ENCODE measurements around the gene CFL2. TPM values are rescaled to one million over a fixed set of nuclear protein-coding genes. Genes with fewer than 3 reads are reported as not detected.
A peak's percentile ranks its signal among the peaks of the same experiment; 100 is the strongest.
"Not testable (repeated sequence)": the region's sequence is repeated elsewhere in the genome, so short reads cannot be mapped to it uniquely, and the experiment has no call there.

Gene CFL2
- total and polyA plus RNA-seq, 3 experiments from 2014 or later, result 8.4 to 10.2 (median 10.0) TPM

DNA sequence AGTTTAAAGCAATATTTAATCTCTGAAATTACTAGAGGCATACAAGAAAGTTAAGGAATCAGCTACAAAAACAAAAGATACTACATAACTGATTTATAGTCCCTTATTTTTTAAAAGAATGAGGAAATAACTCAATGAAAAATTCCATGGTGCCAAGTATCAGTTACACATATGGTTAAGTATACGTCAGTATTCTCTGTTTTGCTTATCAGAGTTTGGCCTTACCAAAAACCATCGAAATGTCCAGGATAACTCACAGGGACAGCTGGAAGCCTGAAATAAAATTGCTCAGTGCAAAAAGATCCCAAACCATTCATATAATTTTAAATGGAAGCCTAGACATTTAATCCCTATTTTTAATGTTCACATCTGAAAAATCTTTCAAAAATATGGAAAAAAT, 3.6 kb downstream of the CFL2 start:
- Mint-ChIP-seq H3K27ac (peak overlapping the region in 1 of 8 donors; percentile 23), H3K36me3 (peaks cover 0 to 18% (median 2%) of the 10 kb centered on the region in 3 donors), H3K27me3 (no peaks in the 10 kb centered on the region), H3K4me3 (no peak overlapping the region), H3K9me3 (no peaks in the 10 kb centered on the region), H3K4me1 (peaks cover 22 to 33% (median 30%) of the 10 kb centered on the region in 3 donors)
- Histone ChIP-seq H3K27ac (ENCODE audit: low read depth, low read length) (no peak overlapping the region), H3K36me3 (ENCODE audit: insufficient read depth, low read length) (no peaks in the 10 kb centered on the region), H3K27me3 (ENCODE audit: insufficient read depth, low read length, poor library complexity, severe bottlenecking) (no peaks in the 10 kb centered on the region), H3K4me3 (ENCODE audit: low read length) (no peak overlapping the region), H3K9me3 (ENCODE audit: low read length) (no peaks in the 10 kb centered on the region), H3K4me1 (ENCODE audit: insufficient read depth, low read length) (peaks cover 6% of the 10 kb centered on the region)
- ChIA-PET CTCF (interaction anchor here (2.8 kb wide), 1 partner anchor 13 kb away, joined by 9 read pairs; no protein-coding TSS in a partner anchor), POLR2A (no interaction called here)
- DNase-seq, result no peak

DNA sequence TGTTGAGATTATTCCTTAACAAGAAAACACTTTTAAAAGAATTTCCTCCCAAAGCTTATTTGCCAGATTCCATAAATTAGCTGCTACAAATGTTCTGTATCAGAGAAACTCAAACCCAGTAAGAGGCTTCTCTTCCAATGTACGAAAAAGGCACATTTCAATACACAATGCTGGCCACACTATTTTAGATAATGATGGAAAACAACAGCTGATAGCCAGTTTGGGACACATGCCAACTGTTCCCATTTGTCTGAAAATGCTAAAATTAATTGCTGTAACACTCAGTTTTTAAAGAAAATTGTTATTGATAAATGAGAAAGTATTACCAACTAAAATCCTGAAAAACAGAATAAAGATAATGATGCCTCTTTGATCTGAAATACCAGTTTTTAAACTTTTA, 4.4 kb downstream of the CFL2 start:
- H3K4me3 ChIP-seq (ENCODE audit: low read length), result no peak overlapping the region
- no peaks in the 10 kb centered on the region for H3K9me3 ChIP-seq (ENCODE audit: low read length)
- peaks cover 18 to 25% (median 25%) of the 10 kb centered on the region in 3 donors for H3K4me1 Mint-ChIP-seq
- peaks cover 0 to 18% (median 2%) of the 10 kb centered on the region in 3 donors for H3K36me3 Mint-ChIP-seq
- CTCF ChIA-PET, result interaction anchor here (0.6 to 2.8 kb wide), 3 partner anchors 10 to 53 kb away, joined by 3 to 9 read pairs (median 5); no protein-coding TSS in a partner anchor
- POLR2A ChIA-PET, result no interaction called here
- H3K9me3 Mint-ChIP-seq, result no peaks in the 10 kb centered on the region
- H3K27ac Mint-ChIP-seq, result no peak overlapping the region
- H3K27me3 ChIP-seq (ENCODE audit: insufficient read depth, low read length, poor library complexity, severe bottlenecking), result no peaks in the 10 kb centered on the region
- H3K27ac ChIP-seq (ENCODE audit: low read depth, low read length), result no peak overlapping the region
- H3K27me3 Mint-ChIP-seq, result no peaks in the 10 kb centered on the region
- H3K4me3 Mint-ChIP-seq, result no peak overlapping the region
- no peaks in the 10 kb centered on the region for H3K36me3 ChIP-seq (ENCODE audit: insufficient read depth, low read length)
- H3K4me1 ChIP-seq (ENCODE audit: insufficient read depth, low read length), result peaks cover 6% of the 10 kb centered on the region
- DNase-seq, result no peak

DNA sequence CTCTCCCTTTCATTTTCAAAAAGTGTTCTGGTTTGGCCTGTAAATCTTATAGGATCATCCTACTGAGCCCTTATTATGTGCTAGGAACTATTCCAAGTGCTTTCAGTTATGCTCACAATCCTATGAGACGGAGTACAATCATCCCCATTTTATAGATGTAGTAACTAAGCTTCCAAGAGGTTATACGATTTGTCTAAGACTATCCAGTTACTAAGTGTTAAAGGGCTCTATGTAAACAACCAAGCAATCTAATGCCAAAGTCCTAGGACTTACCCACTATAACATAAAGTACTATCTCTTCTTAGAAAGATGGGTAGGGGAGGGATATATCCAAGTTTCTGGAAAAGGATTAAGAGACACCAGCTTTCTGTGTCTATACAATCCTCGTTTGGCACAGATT, 6.7 kb downstream of the CFL2 start:
- H3K27me3 Mint-ChIP-seq, result no peaks in the 10 kb centered on the region
- no peak overlapping the region for H3K4me3 ChIP-seq (ENCODE audit: low read length)
- ChIA-PET POLR2A (no interaction called here), CTCF (interaction anchor here (0.9 kb wide), 1 partner anchor 35 kb away, joined by 4 read pairs; no protein-coding TSS in a partner anchor)
- H3K36me3 Mint-ChIP-seq, result peaks cover 0 to 10% (median 2%) of the 10 kb centered on the region in 3 donors
- DNase-seq, result no peak
- H3K4me3 Mint-ChIP-seq, result no peak overlapping the region
- no peaks in the 10 kb centered on the region for H3K9me3 Mint-ChIP-seq
- no peaks in the 10 kb centered on the region for H3K4me1 ChIP-seq (ENCODE audit: insufficient read depth, low read length)
- peaks cover 6 to 11% (median 9%) of the 10 kb centered on the region in 3 donors for H3K4me1 Mint-ChIP-seq
- H3K27me3 ChIP-seq (ENCODE audit: insufficient read depth, low read length, poor library complexity, severe bottlenecking), result no peaks in the 10 kb centered on the region
- no peaks in the 10 kb centered on the region for H3K36me3 ChIP-seq (ENCODE audit: insufficient read depth, low read length)
- peak overlapping the region in 1 of 8 donors; percentile 17 for H3K27ac Mint-ChIP-seq
- no peak overlapping the region for H3K27ac ChIP-seq (ENCODE audit: low read depth, low read length)
- H3K9me3 ChIP-seq (ENCODE audit: low read length), result no peaks in the 10 kb centered on the region

DNA sequence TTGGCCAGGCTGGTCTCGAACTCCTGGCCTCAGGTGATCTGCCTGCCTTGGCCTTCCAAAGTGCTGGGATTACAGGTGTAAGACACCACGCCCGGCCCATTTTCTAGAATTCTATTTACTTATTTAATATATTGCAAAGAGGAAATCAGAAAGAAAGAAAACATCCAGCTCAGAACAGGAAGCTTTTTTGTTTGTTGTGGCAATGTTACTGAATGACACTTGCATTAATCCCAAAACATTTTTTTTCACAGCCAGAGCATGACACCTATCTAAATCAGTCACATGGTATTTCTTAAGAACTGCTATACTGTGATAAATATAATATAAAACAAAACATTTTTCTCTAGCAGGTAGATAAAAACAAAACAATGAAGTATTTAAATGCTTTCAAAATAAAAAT, 12.6 kb downstream of the CFL2 start:
- no peak overlapping the region for H3K27ac ChIP-seq (ENCODE audit: low read depth, low read length)
- Mint-ChIP-seq H3K27ac (no peak overlapping the region), H3K4me3 (no peak overlapping the region), H3K9me3 (no peaks in the 10 kb centered on the region), H3K27me3 (no peaks in the 10 kb centered on the region), H3K4me1 (no peaks in the 10 kb centered on the region), H3K36me3 (no peaks in the 10 kb centered on the region)
- POLR2A ChIA-PET, result interaction anchor here (0.7 to 1.5 kb wide), 2 partner anchors 9 to 13 kb away, joined by 3 to 11 read pairs; partner anchors contain the start of gene CFL2
- DNase-seq, result no peak
- H3K27me3 ChIP-seq (ENCODE audit: insufficient read depth, low read length, poor library complexity, severe bottlenecking), result no peaks in the 10 kb centered on the region
- H3K9me3 ChIP-seq (ENCODE audit: low read length), result no peaks in the 10 kb centered on the region
- H3K36me3 ChIP-seq (ENCODE audit: insufficient read depth, low read length), result no peaks in the 10 kb centered on the region
- CTCF ChIA-PET, result interaction anchor here (0.9 kb wide), 1 partner anchor 21 kb away, joined by 3 read pairs; no protein-coding TSS in a partner anchor
- no peaks in the 10 kb centered on the region for H3K4me1 ChIP-seq (ENCODE audit: insufficient read depth, low read length)
- H3K4me3 ChIP-seq (ENCODE audit: low read length), result no peak overlapping the region

DNA sequence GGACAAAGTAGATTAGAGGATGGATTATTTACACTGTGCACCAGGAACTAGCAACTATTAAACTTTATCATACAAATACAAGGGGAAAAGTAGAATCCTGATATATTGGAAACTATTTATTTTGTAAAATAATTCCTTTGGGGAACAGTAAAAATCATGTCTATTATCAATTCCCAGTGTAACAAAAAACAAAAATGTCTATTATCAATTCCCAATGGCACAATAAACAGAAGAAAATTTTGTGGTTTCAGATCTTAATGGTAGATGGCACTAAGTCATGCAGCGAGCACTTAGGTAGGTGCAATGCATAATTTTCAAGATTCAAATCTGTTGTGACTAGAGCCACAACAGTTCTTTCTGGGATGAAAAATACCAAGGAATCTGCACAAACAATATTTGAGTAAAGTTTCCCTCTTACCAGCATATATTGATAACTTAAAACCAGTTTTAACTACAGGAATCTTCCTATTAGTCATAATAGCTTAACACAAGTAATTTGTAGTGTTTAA, 13.7 kb downstream of the CFL2 start:
- CTCF ChIA-PET, result interaction anchor here (0.7 to 1.6 kb wide), 2 partner anchors 28 to 38 kb away, joined by 3 read pairs; no protein-coding TSS in a partner anchor

DNA sequence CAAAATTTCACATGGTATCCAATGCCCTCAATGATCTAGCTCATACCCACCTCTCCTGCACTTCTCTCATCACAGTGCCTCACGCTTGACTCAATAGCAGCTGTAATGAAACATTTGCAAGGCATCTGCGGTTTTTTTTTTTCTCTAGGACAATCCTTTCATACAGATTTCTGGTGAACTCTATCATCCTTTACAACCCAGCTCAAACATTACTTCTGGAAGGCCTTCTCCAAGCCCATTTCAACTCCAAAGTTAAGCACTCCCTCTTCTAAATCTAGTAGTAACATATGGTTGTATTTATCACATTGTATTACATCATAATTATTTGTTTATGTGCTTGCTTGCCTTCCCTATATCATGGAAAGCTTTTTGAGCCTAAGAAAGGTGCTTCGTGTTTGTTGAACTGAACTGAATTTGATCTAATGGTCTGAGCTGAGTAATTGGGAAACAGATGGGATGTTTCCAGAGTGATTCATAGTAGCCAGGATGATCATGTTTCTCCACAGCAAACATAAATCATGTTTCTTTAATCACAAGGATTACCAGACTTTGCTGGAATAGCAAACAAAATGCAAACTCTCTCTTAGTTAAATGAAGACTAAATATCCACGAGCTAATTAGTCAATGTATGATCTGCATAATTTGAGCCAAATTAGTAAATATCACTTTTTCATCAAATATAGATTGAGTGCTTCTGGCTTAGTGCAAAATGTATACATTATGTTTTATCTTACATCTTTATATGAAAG, 14.3 kb downstream of the CFL2 start:
- Histone ChIP-seq H3K36me3 (ENCODE audit: insufficient read depth, low read length) (no peaks in the 10 kb centered on the region), H3K4me3 (ENCODE audit: low read length) (no peak overlapping the region), H3K4me1 (ENCODE audit: insufficient read depth, low read length) (no peaks in the 10 kb centered on the region), H3K27ac (ENCODE audit: low read depth, low read length) (no peak overlapping the region), H3K9me3 (ENCODE audit: low read length) (no peaks in the 10 kb centered on the region), H3K27me3 (ENCODE audit: insufficient read depth, low read length, poor library complexity, severe bottlenecking) (no peaks in the 10 kb centered on the region)
- DNase-seq, result no peak
- Mint-ChIP-seq H3K27ac (no peak overlapping the region), H3K9me3 (no peaks in the 10 kb centered on the region), H3K4me3 (no peak overlapping the region), H3K4me1 (no peaks in the 10 kb centered on the region), H3K27me3 (no peaks in the 10 kb centered on the region), H3K36me3 (no peaks in the 10 kb centered on the region)
- POLR2A ChIA-PET, result no interaction called here
- CTCF ChIA-PET, result interaction anchor here (1.6 kb wide), 1 partner anchor 27 kb away, joined by 3 read pairs; no protein-coding TSS in a partner anchor

More for the DNA sequence above, 13.7 kb downstream of the CFL2 start:
- POLR2A ChIA-PET, result no interaction called here
- no peaks in the 10 kb centered on the region for H3K27me3 ChIP-seq (ENCODE audit: insufficient read depth, low read length, poor library complexity, severe bottlenecking)
- H3K36me3 ChIP-seq (ENCODE audit: insufficient read depth, low read length), result no peaks in the 10 kb centered on the region
- H3K27me3 Mint-ChIP-seq, result no peaks in the 10 kb centered on the region
- H3K9me3 ChIP-seq (ENCODE audit: low read length), result no peaks in the 10 kb centered on the region
- H3K4me3 Mint-ChIP-seq, result no peak overlapping the region
- H3K9me3 Mint-ChIP-seq, result no peaks in the 10 kb centered on the region
- no peaks in the 10 kb centered on the region for H3K4me1 Mint-ChIP-seq
- H3K36me3 Mint-ChIP-seq, result no peaks in the 10 kb centered on the region
- no peak overlapping the region for H3K27ac Mint-ChIP-seq
- H3K4me3 ChIP-seq (ENCODE audit: low read length), result no peak overlapping the region
- no peak for DNase-seq
- no peak overlapping the region for H3K27ac ChIP-seq (ENCODE audit: low read depth, low read length)
- no peaks in the 10 kb centered on the region for H3K4me1 ChIP-seq (ENCODE audit: insufficient read depth, low read length)

DNA sequence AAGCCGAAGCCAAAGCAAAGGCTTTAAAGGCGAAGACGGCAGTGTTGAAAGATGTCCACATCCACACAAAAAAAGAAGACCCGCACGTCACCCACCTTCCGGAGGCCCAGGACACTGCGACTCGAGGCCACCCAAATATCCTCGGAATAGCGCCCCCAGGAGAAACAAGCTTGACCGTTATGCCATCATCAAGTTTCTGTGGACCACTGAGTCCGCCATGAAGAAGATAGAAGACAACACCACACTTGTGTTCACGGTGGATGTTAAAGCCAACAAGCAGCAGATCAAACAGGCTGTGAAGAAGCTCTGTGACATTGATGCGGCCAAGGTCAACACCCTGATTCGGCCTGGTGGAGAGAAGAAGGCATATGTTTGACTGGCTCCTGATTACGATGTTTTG, 20.2 kb downstream of the CFL2 start:
- H3K4me3 ChIP-seq (ENCODE audit: low read length); H3K36me3 Mint-ChIP-seq; H3K9me3 ChIP-seq (ENCODE audit: low read length); H3K27ac Mint-ChIP-seq; H3K9me3 Mint-ChIP-seq; H3K27ac ChIP-seq (ENCODE audit: low read depth, low read length); H3K4me3 Mint-ChIP-seq; DNase-seq; H3K36me3 ChIP-seq (ENCODE audit: insufficient read depth, low read length); H3K27me3 ChIP-seq (ENCODE audit: insufficient read depth, low read length, poor library complexity, severe bottlenecking); H3K4me1 ChIP-seq (ENCODE audit: insufficient read depth, low read length); H3K27me3 Mint-ChIP-seq: not testable (repeated sequence)
- H3K4me1 Mint-ChIP-seq, result peaks cover 8 to 11% (median 9%) of the 10 kb centered on the region in 3 donors
- ChIA-PET CTCF (interaction anchor here (0.9 kb wide), 1 partner anchor 29 kb away, joined by 3 read pairs; no protein-coding TSS in a partner anchor), POLR2A (interaction anchor here (0.5 kb wide), 1 partner anchor 679 kb away, joined by 3 read pairs; no protein-coding TSS in a partner anchor)
